GM12864 (cell line): ENCODE measurements around the gene BMP6.

ENCODE experiments used
- DNase-seq: peaks from one replicate; pipeline ENCODE4 v3.0.0-alpha.2; 2011; ENCODE audit warnings: low read depth
- H3K4me3 ChIP-seq: 2 replicates; pipeline ENCODE4 v1.5.1; 2011; ENCODE audit warnings: mild to moderate bottlenecking, low read depth, low read length, control low read depth
- CTCF ChIP-seq: IDR thresholded peaks from 2 replicates; pipeline ENCODE4 v1.5.1; 2011; ENCODE audit warnings: low read depth, mild to moderate bottlenecking, moderate library complexity, low read length, control low read depth, inconsistent platforms; ENCODE audit errors: missing control alignments

Gene BMP6

GRCh38 chr6:7697432-7697819 lies 28.5 kb upstream of the BMP6 start:
- no peak for TF ChIP-seq CTCF
- no peak overlapping the region for H3K4me3 ChIP-seq
- no peak for DNase-seq

- H3K4me3 ChIP-seq, result no peak overlapping the region
- no peak for DNase-seq
- no peak for TF ChIP-seq CTCF
Observed at GRCh38 chr6:7697820-7698623, 27.9 kb upstream of the BMP6 start.

- TF ChIP-seq CTCF, result no peak
- no peak overlapping the region for H3K4me3 ChIP-seq
- DNase-seq, result no peak
Observed at GRCh38 chr6:7701212-7701834, 24.6 kb upstream of the BMP6 start.

- no peak overlapping the region for H3K4me3 ChIP-seq
- no peak for DNase-seq
- no peak for TF ChIP-seq CTCF
Observed at GRCh38 chr6:7703148-7703680, 22.7 kb upstream of the BMP6 start.

- DNase-seq, result no peak
- no peak for TF ChIP-seq CTCF
- no peak overlapping the region for H3K4me3 ChIP-seq
Observed at GRCh38 chr6:7705483-7705882, 20.4 kb upstream of the BMP6 start.

GRCh38 chr6:7706269-7706668 lies 19.6 kb upstream of the BMP6 start:
- TF ChIP-seq CTCF, result no peak
- no peak for DNase-seq
- H3K4me3 ChIP-seq, result no peak overlapping the region
